ENCODE data around the gene PTPRO. TPM values are rescaled to one million over a fixed set of nuclear protein-coding genes. Genes with fewer than 3 reads are reported as not detected.

Gene PTPRO
- total RNA-seq, 6 experiments from 2014 or later: 0.43 to 2.7 (median 1.1) TPM

DNA sequence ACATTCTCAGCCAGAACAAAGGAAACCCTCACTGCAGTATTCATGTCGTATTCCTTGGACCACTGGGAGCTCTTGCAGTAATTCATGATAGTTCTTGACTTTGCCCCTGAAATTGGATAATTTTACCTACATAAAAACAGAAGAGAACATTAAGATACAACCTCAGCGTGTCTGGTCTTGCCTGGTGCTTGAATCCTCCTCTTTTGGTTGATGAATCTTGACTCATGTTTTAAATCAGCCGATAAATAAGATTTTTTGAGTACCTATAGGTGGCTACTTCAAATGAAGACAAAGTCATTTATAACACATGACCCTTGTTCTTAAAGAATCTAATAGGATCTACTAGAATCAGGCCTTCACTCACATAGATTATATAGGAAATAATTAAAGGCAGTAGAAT is 221.0 kb downstream of the PTPRO start:
- no peaks in the 10 kb centered on the region for H3K4me1 ChIP-seq
- H3K9me3 ChIP-seq: no peaks in the 10 kb centered on the region
- H3K36me3 ChIP-seq: no peaks in the 10 kb centered on the region
- no peak for TF ChIP-seq POLR2A (IDR thresholded peaks at IDR 0.05)
- TF ChIP-seq, protein P1, sequence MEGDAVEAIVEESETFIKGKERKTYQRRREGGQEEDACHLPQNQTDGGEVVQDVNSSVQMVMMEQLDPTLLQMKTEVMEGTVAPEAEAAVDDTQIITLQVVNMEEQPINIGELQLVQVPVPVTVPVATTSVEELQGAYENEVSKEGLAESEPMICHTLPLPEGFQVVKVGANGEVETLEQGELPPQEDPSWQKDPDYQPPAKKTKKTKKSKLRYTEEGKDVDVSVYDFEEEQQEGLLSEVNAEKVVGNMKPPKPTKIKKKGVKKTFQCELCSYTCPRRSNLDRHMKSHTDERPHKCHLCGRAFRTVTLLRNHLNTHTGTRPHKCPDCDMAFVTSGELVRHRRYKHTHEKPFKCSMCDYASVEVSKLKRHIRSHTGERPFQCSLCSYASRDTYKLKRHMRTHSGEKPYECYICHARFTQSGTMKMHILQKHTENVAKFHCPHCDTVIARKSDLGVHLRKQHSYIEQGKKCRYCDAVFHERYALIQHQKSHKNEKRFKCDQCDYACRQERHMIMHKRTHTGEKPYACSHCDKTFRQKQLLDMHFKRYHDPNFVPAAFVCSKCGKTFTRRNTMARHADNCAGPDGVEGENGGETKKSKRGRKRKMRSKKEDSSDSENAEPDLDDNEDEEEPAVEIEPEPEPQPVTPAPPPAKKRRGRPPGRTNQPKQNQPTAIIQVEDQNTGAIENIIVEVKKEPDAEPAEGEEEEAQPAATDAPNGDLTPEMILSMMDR (IDR thresholded peaks at IDR 0.05): no peak
- no peak overlapping the region for H3K4me3 ChIP-seq
- intact Hi-C loops (cut with DNase I): no loop called here
- no peak overlapping the region for H3K27ac ChIP-seq
- 58% methylated on average over 3 of the region's 3 CpGs for WGBS (ENCODE audit: insufficient coverage, low coverage, low lambda C conversion rate, missing lambda C conversion rate)
- DNase-seq (no peak), ATAC-seq (no peak)
- H3K27me3 ChIP-seq: no peaks in the 10 kb centered on the region

DNA sequence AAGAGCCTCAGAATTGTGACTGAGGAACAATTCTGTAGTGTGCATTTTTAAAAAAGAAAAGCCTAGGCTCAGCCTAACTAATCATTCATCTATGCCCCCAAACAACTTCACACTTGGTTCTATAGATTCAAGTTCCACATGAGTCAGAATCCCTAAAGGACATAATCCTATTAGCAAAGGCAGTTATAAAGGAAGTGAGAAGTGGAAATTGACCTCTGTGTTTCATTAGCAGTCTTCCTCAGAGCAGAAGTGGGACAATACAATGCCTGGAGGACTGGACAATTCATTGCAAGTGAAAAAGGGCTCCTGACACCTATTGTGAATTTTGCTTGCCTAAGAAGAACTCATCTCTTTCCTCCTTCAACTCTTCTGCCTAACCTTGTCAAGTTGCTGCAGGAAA is 222.3 kb downstream of the PTPRO start:
- TF ChIP-seq POLR2A (IDR thresholded peaks at IDR 0.05): no peak
- TF ChIP-seq, protein P1 (IDR thresholded peaks at IDR 0.05): no peak
- intact Hi-C loops (cut with DNase I): no loop called here
- no peaks in the 10 kb centered on the region for H3K36me3 ChIP-seq
- H3K27ac ChIP-seq: no peak overlapping the region
- ATAC-seq (peak in 2 of 4 donors; percentile 56 to 61), DNase-seq (no peak)
- no peaks in the 10 kb centered on the region for H3K27me3 ChIP-seq
- H3K4me3 ChIP-seq: no peak overlapping the region
- H3K9me3 ChIP-seq: no peaks in the 10 kb centered on the region
- no peaks in the 10 kb centered on the region for H3K4me1 ChIP-seq

DNA sequence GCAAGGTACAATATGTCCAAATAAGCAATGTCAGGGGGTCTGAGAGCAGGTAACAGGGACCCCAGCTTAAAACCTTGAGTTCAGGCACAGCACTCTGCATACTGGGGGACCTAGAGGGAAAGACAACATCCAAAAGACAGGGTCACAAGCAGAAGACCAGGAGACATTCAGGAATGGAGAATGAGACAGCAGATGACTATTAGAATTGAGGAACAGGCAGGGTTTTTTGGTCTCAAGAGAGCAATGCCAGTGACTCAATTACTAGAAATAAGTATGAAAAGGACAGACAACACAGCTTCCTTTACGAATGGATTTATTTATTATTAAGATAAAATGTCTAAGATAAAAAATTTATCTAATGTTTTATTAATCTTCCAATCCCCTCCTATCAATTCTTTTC is 223.0 kb downstream of the PTPRO start:
- no peak overlapping the region for H3K4me3 ChIP-seq
- H3K36me3 ChIP-seq: no peaks in the 10 kb centered on the region
- ATAC-seq (peak in 1 of 4 donors; percentile 25), DNase-seq (no peak)
- WGBS (ENCODE audit: insufficient coverage, low coverage, low lambda C conversion rate, missing lambda C conversion rate): 38% methylated on average over 1 of the region's 1 CpG
- no peaks in the 10 kb centered on the region for H3K27me3 ChIP-seq
- no peaks in the 10 kb centered on the region for H3K4me1 ChIP-seq
- intact Hi-C loops (cut with DNase I): no loop called here
- TF ChIP-seq, protein P1 (IDR thresholded peaks at IDR 0.05): no peak
- TF ChIP-seq POLR2A (IDR thresholded peaks at IDR 0.05): no peak
- no peak overlapping the region for H3K27ac ChIP-seq
- no peaks in the 10 kb centered on the region for H3K9me3 ChIP-seq

DNA sequence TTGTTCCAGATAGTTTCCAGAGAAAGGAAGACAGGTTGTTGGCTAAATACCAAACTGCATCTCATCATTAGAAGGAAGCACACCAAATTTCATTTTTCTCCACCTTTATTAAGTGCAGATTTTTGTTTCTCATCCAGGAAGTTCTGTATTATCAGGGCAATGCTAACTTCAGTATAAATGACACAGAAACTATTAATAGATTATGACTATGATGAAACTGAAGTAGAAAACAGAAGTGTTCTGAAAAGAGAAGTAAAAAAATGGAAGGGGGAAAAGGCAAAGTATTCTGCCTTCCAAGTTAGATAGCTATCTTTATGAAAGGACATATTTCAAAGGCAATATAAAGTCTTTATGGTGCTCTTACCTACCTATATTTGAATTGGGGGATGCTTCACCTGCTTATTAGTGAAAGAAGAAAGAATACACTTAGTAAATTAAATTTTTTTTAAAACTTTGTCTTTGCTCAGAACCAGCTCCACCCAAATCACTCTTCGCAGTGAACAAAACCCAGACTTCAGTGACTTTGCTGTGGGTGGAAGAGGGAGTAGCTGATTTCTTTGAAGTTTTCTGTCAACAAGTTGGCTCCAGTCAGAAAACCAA is 223.9 kb downstream of the PTPRO start:
- H3K27ac ChIP-seq: no peak overlapping the region
- H3K27me3 ChIP-seq: no peaks in the 10 kb centered on the region
- H3K4me3 ChIP-seq: no peak overlapping the region
- intact Hi-C loops (cut with DNase I): no loop called here
- H3K4me1 ChIP-seq: no peaks in the 10 kb centered on the region
- H3K36me3 ChIP-seq: no peaks in the 10 kb centered on the region
- TF ChIP-seq, protein P1 (IDR thresholded peaks at IDR 0.05): no peak
- no peak for TF ChIP-seq POLR2A (IDR thresholded peaks at IDR 0.05)
- H3K9me3 ChIP-seq: no peaks in the 10 kb centered on the region
- DNase-seq (no peak), ATAC-seq (peak in 2 of 4 donors; percentile 36 to 42)
- 50% methylated on average over 1 of the region's 1 CpG for WGBS (ENCODE audit: insufficient coverage, low coverage, low lambda C conversion rate, missing lambda C conversion rate)

DNA sequence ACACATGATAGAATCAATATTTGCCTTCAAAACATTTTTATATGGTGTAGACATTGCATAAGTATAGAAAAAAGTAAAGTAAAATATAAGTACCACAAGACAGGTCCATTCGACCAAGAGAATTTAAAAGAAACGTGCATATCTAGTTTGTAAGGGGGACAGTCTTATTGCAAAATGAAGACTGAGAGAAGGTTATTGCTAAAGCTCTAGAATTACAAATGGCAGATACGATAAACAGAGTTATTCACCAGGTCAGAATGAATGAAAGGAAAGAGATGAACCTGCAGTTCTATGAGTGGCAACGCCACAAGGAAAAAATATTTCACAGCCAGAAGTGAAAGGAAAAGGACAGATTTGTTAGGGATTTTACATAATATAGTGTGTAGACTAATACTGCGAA is 224.8 kb downstream of the PTPRO start:
- Histone ChIP-seq H3K4me1 (no peaks in the 10 kb centered on the region), H3K27me3 (no peaks in the 10 kb centered on the region), H3K4me3 (peak overlapping the region in 1 of 3 donors; percentile 8), H3K36me3 (no peaks in the 10 kb centered on the region), H3K9me3 (no peaks in the 10 kb centered on the region), H3K27ac (peak overlapping the region in 1 of 3 donors; percentile 6)
- intact Hi-C loops (cut with DNase I): no loop called here
- DNase-seq (no peak), ATAC-seq (no peak)
- TF ChIP-seq, protein P1 (IDR thresholded peaks at IDR 0.05): no peak
- TF ChIP-seq POLR2A (IDR thresholded peaks at IDR 0.05): no peak
- 62% methylated on average over 4 of the region's 5 CpGs for WGBS (ENCODE audit: insufficient coverage, low coverage, low lambda C conversion rate, missing lambda C conversion rate)
